Endodermal cell (in vitro differentiated cells): ENCODE measurements around the gene PITPNM1. TPM values are rescaled to one million over a fixed set of nuclear protein-coding genes. Genes with fewer than 3 reads are reported as not detected.

Experiments
- DNase-seq: peaks from one replicate; pipeline ENCODE4 v3.0.0-alpha.2; 2017
- H3K27ac ChIP-seq: 2 replicates; pipeline ENCODE4 v1.5.1; 2013; ENCODE audit warnings: mild to moderate bottlenecking, low read depth, low read length, moderate library complexity
- H3K27me3 ChIP-seq: 2 replicates; pipeline ENCODE4 v1.6.1; 2013; ENCODE audit warnings: mild to moderate bottlenecking, low read length, moderate library complexity; ENCODE audit not compliant: insufficient read depth, control insufficient read depth, poor library complexity, severe bottlenecking
- H3K36me3 ChIP-seq: 2 replicates; pipeline ENCODE4 v1.7.0; 2013; ENCODE audit warnings: mild to moderate bottlenecking, low read length, moderate library complexity; ENCODE audit not compliant: control insufficient read depth, insufficient read depth
- H3K4me1 ChIP-seq: one replicate; pipeline ENCODE4 v1.7.0; 2013; ENCODE audit warnings: low read length; ENCODE audit not compliant: control insufficient read depth, insufficient read depth
- H3K4me3 ChIP-seq: 2 replicates; pipeline ENCODE4 v1.5.1; 2013; ENCODE audit warnings: mild to moderate bottlenecking, low read length, moderate library complexity
- H3K9ac ChIP-seq: 2 replicates; pipeline ENCODE4 v1.6.1; 2013; ENCODE audit warnings: mild to moderate bottlenecking, low read length, moderate library complexity; ENCODE audit not compliant: poor library complexity, severe bottlenecking; ENCODE audit errors: extremely low read depth
- H3K9me3 ChIP-seq: 2 replicates; pipeline ENCODE4 v1.6.1; 2013; ENCODE audit warnings: mild to moderate bottlenecking, low read length, moderate library complexity; ENCODE audit not compliant: control insufficient read depth
- H3K27ac Mint-ChIP-seq: 2 replicates; pipeline ENCODE4 v1.8.0; 2020; ENCODE audit warnings: mixed read lengths
- H3K27me3 Mint-ChIP-seq: 2 replicates; pipeline ENCODE4 v1.8.0; 2021; ENCODE audit warnings: mild to moderate bottlenecking, mixed read lengths; ENCODE audit not compliant: insufficient read depth
- H3K36me3 Mint-ChIP-seq: 2 replicates; pipeline ENCODE4 v1.8.0; 2020; ENCODE audit warnings: low read depth, mixed read lengths
- H3K4me1 Mint-ChIP-seq: 2 replicates; pipeline ENCODE4 v1.8.0; 2020; ENCODE audit warnings: mixed read lengths
- H3K4me3 Mint-ChIP-seq: 2 replicates; pipeline ENCODE4 v1.8.0; 2020; ENCODE audit warnings: mild to moderate bottlenecking, moderate library complexity, mixed read lengths
- H3K9me3 Mint-ChIP-seq: 2 replicates; pipeline ENCODE4 v1.8.0; 2020; ENCODE audit warnings: mild to moderate bottlenecking, mixed read lengths
- CTCF ChIP-seq: fragments of 200-600 bp; sonication (generic); conservative IDR thresholded peaks from 2 replicates; pipeline ENCODE4 v1.5.0; 2021; ENCODE audit warnings: antibody characterized with exemption, mild to moderate bottlenecking
- WGBS, 2 experiments: methylation state at CpG; one replicate each; pipeline versions ENCODE4 v1.1.5 to v1.1.7; 2013; ENCODE audit warnings: missing lambda C conversion rate in 2 of 2, mixed read lengths in 1 of 2; ENCODE audit not compliant: insufficient coverage in 1 of 2, insufficient read length in 1 of 2; 5-methylcytosine and 5-hydroxymethylcytosine counted together
- total RNA-seq, 2 donors: library from RNA; stranded (reverse); fragmentation: NEBNext Ultra II Directional in 1 of 2; extraction: Animal tissue kit (Norgen Biotek cat#: 25700) in 1 of 2; gene quantifications; 2 replicates in 1 of 2; 3 replicates in 1 of 2; pipeline ENCODE4 v1.2.1, GENCODE V29; 2021

The PITPNM1 gene
- total RNA-seq, 2 donors from 2014 or later: 94.6 to 104 TPM

DNA sequence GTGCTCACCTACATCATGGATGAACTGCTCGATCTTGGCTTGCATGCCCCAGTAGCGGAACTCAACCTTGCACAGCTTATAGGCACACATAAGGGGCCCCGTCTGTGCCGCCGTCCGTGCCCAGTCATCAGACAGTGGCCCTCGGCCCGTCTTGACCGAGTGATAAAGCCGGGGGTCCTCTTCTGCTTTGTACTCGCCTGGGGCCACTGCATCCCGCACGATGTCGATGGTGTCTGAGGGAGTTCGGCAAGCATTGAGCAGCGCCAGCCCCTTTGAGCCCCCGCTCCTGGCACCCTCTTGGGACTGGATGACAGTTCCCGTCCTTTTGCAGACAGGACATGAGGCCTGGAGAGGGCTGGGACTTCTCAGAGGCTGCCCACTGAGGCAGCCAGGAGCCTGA is 3.3 kb downstream of the PITPNM1 start:
- TF ChIP-seq CTCF: no peak
- WGBS, 2 experiments: 97 to 99% methylated on average over 12 to 18 of the region's 18 CpGs
- H3K9me3 ChIP-seq: no peaks in the 10 kb centered on the region
- Mint-ChIP-seq H3K36me3 (peaks cover 27% of the 10 kb centered on the region), H3K27me3 (peaks cover 4% of the 10 kb centered on the region), H3K27ac (no peak overlapping the region), H3K4me3 (no peak overlapping the region), H3K4me1 (peaks cover 13% of the 10 kb centered on the region), H3K9me3 (no peaks in the 10 kb centered on the region)
- H3K4me3 ChIP-seq: no peak overlapping the region
- no peaks in the 10 kb centered on the region for H3K27me3 ChIP-seq
- no peak overlapping the region for H3K9ac ChIP-seq
- H3K36me3 ChIP-seq: peaks cover 33% of the 10 kb centered on the region
- H3K4me1 ChIP-seq: peaks cover 11% of the 10 kb centered on the region
- no peak overlapping the region for H3K27ac ChIP-seq
- DNase-seq: no peak

- no peaks in the 10 kb centered on the region for H3K27me3 ChIP-seq
- Mint-ChIP-seq H3K36me3 (peaks cover 23% of the 10 kb centered on the region), H3K27ac (no peak overlapping the region), H3K4me3 (no peak overlapping the region), H3K4me1 (peaks cover 5% of the 10 kb centered on the region), H3K9me3 (no peaks in the 10 kb centered on the region), H3K27me3 (peaks cover 4% of the 10 kb centered on the region)
- WGBS, 2 experiments: 93 to 98% methylated on average over 6 to 9 of the region's 9 CpGs
- H3K36me3 ChIP-seq: peaks cover 27% of the 10 kb centered on the region
- peaks cover 8% of the 10 kb centered on the region for H3K4me1 ChIP-seq
- TF ChIP-seq CTCF: no peak
- no peak overlapping the region for H3K27ac ChIP-seq
- no peak overlapping the region for H3K4me3 ChIP-seq
- no peak overlapping the region for H3K9ac ChIP-seq
- H3K9me3 ChIP-seq: no peaks in the 10 kb centered on the region
- DNase-seq: no peak
Measured at GRCh38 chr11:67500831-67501715, 4.1 kb downstream of the PITPNM1 start.

GRCh38 chr11:67500484-67500821 is 4.7 kb downstream of the PITPNM1 start:
- no peak overlapping the region for H3K27ac ChIP-seq
- H3K4me1 Mint-ChIP-seq: peaks cover 4% of the 10 kb centered on the region
- DNase-seq: no peak
- H3K9me3 Mint-ChIP-seq: no peaks in the 10 kb centered on the region
- peaks cover 4% of the 10 kb centered on the region for H3K27me3 Mint-ChIP-seq
- peaks cover 2% of the 10 kb centered on the region for H3K4me1 ChIP-seq
- no peak for TF ChIP-seq CTCF
- peaks cover 28% of the 10 kb centered on the region for H3K36me3 Mint-ChIP-seq
- no peak overlapping the region for H3K4me3 ChIP-seq
- H3K27ac Mint-ChIP-seq: no peak overlapping the region
- H3K36me3 ChIP-seq: peaks cover 27% of the 10 kb centered on the region
- H3K9ac ChIP-seq: no peak overlapping the region
- H3K9me3 ChIP-seq: no peaks in the 10 kb centered on the region
- 83% methylated on average over 1 of the region's 1 CpG; no CpG with 5 or more reads in 1 of the 2 experiments for WGBS, 2 experiments
- H3K4me3 Mint-ChIP-seq: no peak overlapping the region
- H3K27me3 ChIP-seq: no peaks in the 10 kb centered on the region
